GM12878 (cell line): ENCODE data around the gene OTUB1. TPM values are rescaled to one million over a fixed set of nuclear protein-coding genes. Genes with fewer than 3 reads are reported as not detected.

Experiments used
- ATAC-seq: fragments of 200-7000 bp; cut with Tn5 transposase; 3 replicates; pipeline ENCODE4 v1.9.1; 2020; ENCODE audit warnings: mild to moderate bottlenecking, moderate library complexity
- BruUV-seq: library from RNA; stranded (reverse); fragments of 400-500 nt; replicated peaks from 2 replicates; lab custom pipeline; 2021; lab: Mats Ljungman, UMichigan
- CTCF ChIA-PET: fragments of 300-600 bp; sonication (Branson Sonifier 250); formaldehyde crosslinking; extraction: SDS; loops from one replicate; lab custom pipeline; 2021; ENCODE audit warnings: inconsistent platforms; lab: Yijun Ruan, JAX
- POLR2A ChIA-PET: fragments of 350-600 bp; formaldehyde crosslinking; extraction: SDS; loops from one replicate; lab custom pipeline; 2021; ENCODE audit warnings: inconsistent platforms; lab: Charles Lee
- RAD21 ChIA-PET: fragments of 300-600 bp; sonication (Branson Sonifier 250); formaldehyde crosslinking; loops from one replicate; lab custom pipeline; 2023; ENCODE audit warnings: antibody characterized with exemption; ENCODE audit not compliant: unreplicated experiment; lab: Charles Lee
- SMC1A ChIA-PET: fragments of 300-600 bp; sonication (Branson Sonifier 250); formaldehyde crosslinking; loops from one replicate; lab custom pipeline; 2023; ENCODE audit not compliant: unreplicated experiment, uncharacterized antibody; lab: Charles Lee
- DNase-seq: peaks from one replicate; pipeline ENCODE4 v3.0.0-alpha.2; 2011; ENCODE audit warnings: low read depth, low spot score
- FAIRE-seq: peaks from 3 replicates; lab custom pipeline; 2011; peaks lifted over from hg19 to GRCh38; lab: Jason Lieb, UNC
- H2AFZ ChIP-seq: 2 replicates; pipeline ENCODE4 v1.6.0; 2011; ENCODE audit warnings: low read depth, low read length, control low read depth; ENCODE audit not compliant: control insufficient read depth
- H3K27ac ChIP-seq: 2 replicates; pipeline ENCODE4 v1.5.1; 2011; ENCODE audit warnings: control low read depth; ENCODE audit not compliant: control insufficient read depth, insufficient read depth
- H3K27me3 ChIP-seq, 2 experiments: replicated peaks in 1 of 2; 2 replicates each; pipeline versions ENCODE4 v1.6.0 to v1.6.1; 2011; ENCODE audit warnings: low read length in 1 of 2; ENCODE audit not compliant: control insufficient read depth in 2 of 2, insufficient read depth in 2 of 2
- H3K36me3 ChIP-seq, 2 experiments: 2 replicates each; pipeline ENCODE4 v1.5.1; 2011; ENCODE audit warnings: low read length in 1 of 2; ENCODE audit not compliant: control insufficient read depth in 2 of 2, insufficient read depth in 2 of 2
- H3K4me1 ChIP-seq: 2 replicates; pipeline ENCODE4 v1.6.1; 2011; ENCODE audit warnings: mild to moderate bottlenecking, low read length, moderate library complexity, mixed read lengths; ENCODE audit not compliant: control insufficient read depth, insufficient read depth
- H3K4me2 ChIP-seq: 2 replicates; pipeline ENCODE4 v1.6.0; 2011; ENCODE audit warnings: control low read depth; ENCODE audit not compliant: control insufficient read depth, insufficient read depth
- H3K4me3 ChIP-seq: fragments of 200-600 bp; sonication (generic); 2 replicates; pipeline ENCODE4 v1.5.1; 2016
- H3K79me2 ChIP-seq: 2 replicates; pipeline ENCODE4 v1.6.0; 2011; ENCODE audit warnings: low read length; ENCODE audit not compliant: control insufficient read depth, insufficient read depth
- H3K9ac ChIP-seq: 2 replicates; pipeline ENCODE4 v1.8.0; 2011; ENCODE audit warnings: low read length, control low read depth, mixed read lengths; ENCODE audit not compliant: control insufficient read depth, insufficient read depth
- H3K9me3 ChIP-seq: replicated peaks from 3 replicates; pipeline ENCODE4 v1.5.1; 2011; ENCODE audit warnings: mild to moderate bottlenecking, low read length; ENCODE audit not compliant: control insufficient read depth, insufficient read depth
- H4K20me1 ChIP-seq: 2 replicates; pipeline ENCODE4 v1.6.0; 2011; ENCODE audit not compliant: control insufficient read depth, insufficient read depth
- BCL11A ChIP-seq: IDR thresholded peaks from 2 replicates; pipeline ENCODE4 v1.6.1; 2011; ENCODE audit warnings: low read depth, low read length
- MTA3 ChIP-seq: IDR thresholded peaks from 2 replicates; pipeline ENCODE4 v1.6.1; 2012; ENCODE audit warnings: low read length, inconsistent platforms, borderline replicate concordance
- TCF3 ChIP-seq: IDR thresholded peaks from 2 replicates; pipeline ENCODE4 v1.6.1; 2012; ENCODE audit warnings: low read depth, mild to moderate bottlenecking, low read length, borderline replicate concordance; ENCODE audit not compliant: insufficient read depth
- ZNF687 ChIP-seq: fragments of 450-650 bp; IDR thresholded peaks from 2 replicates; pipeline ENCODE4 v1.6.1; 2017; ENCODE audit warnings: mild to moderate bottlenecking, moderate library complexity
- WGBS: methylation state at CpG from one replicate; pipeline ENCODE4 v1.1.6; 2016; ENCODE audit warnings: low lambda C conversion rate; ENCODE audit not compliant: insufficient replicate concordance, insufficient coverage; ENCODE audit errors: missing lambda C conversion rate; 5-methylcytosine and 5-hydroxymethylcytosine counted together
- in situ Hi-C: fragments of 300-500 bp; cut with MboI; formaldehyde crosslinking; loops from 9 replicates; pipeline ENCODE4 v1.14.3; 2018; ENCODE audit warnings: mixed read lengths
- intact Hi-C: fragments of 100-400 bp; cut with micrococcal nuclease; formaldehyde crosslinking; loops from one replicate; pipeline ENCODE4 v1.14.2; 2022; ENCODE audit not compliant: unreplicated experiment
- polyA plus RNA-seq, 11 experiments: library from polyadenylated mRNA; depleted of rRNA in 4 of 11; unstranded in 6 of 11; stranded (reverse) in 5 of 11; fragments of >200 nt; fragmentation: Nextera tagmentation in 4 of 11; fragmentation: Illumina TruSeq in 1 of 11; extraction: Ambion mirVana in 4 of 11; extraction: Trizol in 1 of 11; gene quantifications; 1 replicate in 1 of 11; 2 replicates in 10 of 11; pipeline versions ENCODE4 v1.2.1 to v1.2.3, GENCODE V29; 2011 to 2016; ENCODE audit warnings: inconsistent platforms in 2 of 11, missing spikeins in 2 of 11, low read depth in 1 of 11
- total RNA-seq, 4 experiments: library from RNA; depleted of rRNA in 3 of 4; stranded (reverse); fragments of >200 nt in 3 of 4; fragmentation: Illumina TruSeq in 1 of 4; extraction: Trizol in 1 of 4; gene quantifications; 2 replicates each; pipeline versions ENCODE4 v1.2.1 to v1.2.3, GENCODE V29; 2013 to 2021

Gene OTUB1
- total and polyA plus RNA-seq, 10 of the 15 experiments (the other 5 are each of a cell fraction or from before 2014, with no cell fraction given): 49.6 to 225 (median 131) TPM

DNA sequence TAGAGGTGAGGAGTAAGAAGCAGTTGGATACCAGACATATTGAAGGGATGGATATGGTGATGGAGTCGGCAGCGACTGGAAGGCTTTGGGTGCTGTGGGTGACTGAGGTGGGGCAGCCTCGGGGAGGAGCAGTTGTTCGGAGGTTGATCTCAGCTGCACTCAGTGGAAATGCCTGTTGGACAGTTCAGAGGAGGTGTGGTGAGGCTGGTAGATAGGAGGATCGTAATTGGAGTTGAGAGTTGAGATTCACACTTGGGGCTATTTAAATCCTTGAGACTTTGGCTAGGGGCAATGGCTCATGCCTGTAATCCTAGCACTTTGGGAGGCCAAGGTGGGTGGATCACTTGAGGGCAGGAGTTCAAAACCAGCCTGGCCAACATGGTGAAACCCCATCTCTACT lies 6.9 kb downstream of the OTUB1 start:
- Histone ChIP-seq H3K27me3 (no peaks in the 10 kb centered on the region), H3K27ac (no peak overlapping the region), H2AFZ (no peak overlapping the region), H3K36me3 (peaks cover 19 to 30% of the 10 kb centered on the region in 2 experiments; a peak in 3 of 4 replicates), H3K4me2 (no peak overlapping the region), H3K9ac (no peak overlapping the region), H3K9me3 (no peaks in the 10 kb centered on the region), H3K4me3 (no peak overlapping the region), H3K4me1 (peaks cover 3% of the 10 kb centered on the region; the same call in 1 of the 2 replicates), H4K20me1 (no peaks in the 10 kb centered on the region), H3K79me2 (peaks cover 9% of the 10 kb centered on the region)
- no peak for ATAC-seq
- WGBS: 78% methylated on average over 5 of the region's 5 CpGs
- intact Hi-C loops: no loop called here
- no peak for DNase-seq
- ChIA-PET CTCF (no interaction called here), POLR2A (no interaction called here), RAD21 (interaction anchor here (1.2 kb wide), 1 partner anchor 9 kb away, joined by 3 read pairs; no protein-coding TSS in a partner anchor), SMC1A (no interaction called here)
- no TSS peak for BruUV-seq
- in situ Hi-C loops: no loop called here
- no peak for FAIRE-seq
- no peak for TF ChIP-seq MTA3
- no peak for TF ChIP-seq ZNF687
- no peak for TF ChIP-seq BCL11A
- TF ChIP-seq TCF3: no peak
